NCI-H1092 treated with DMSO at 0.1 percent for 48 hours (cell line): Measurements from ENCODE around the gene ORC2.

ENCODE experiments used
- DNase-seq: peaks from one replicate; lab custom pipeline; 2025; lab: John Stamatoyannopoulos, UW

Gene ORC2

GRCh38 chr2:200860092-200860795 lies 103.2 kb downstream of the ORC2 start:
- no peak for DNase-seq
